VCaP (cell line): Measurements from ENCODE around the gene CCNT2.
A peak's percentile ranks its signal among the peaks of the same experiment; 100 is the strongest.

Experiments
- H3K27ac ChIP-seq: fragments of 450-650 bp; 2 replicates; pipeline ENCODE4 v1.5.1; 2017
- CTCF ChIP-seq: fragments of 450-650 bp; conservative IDR thresholded peaks from 2 replicates; pipeline ENCODE4 v1.5.1; 2017; ENCODE audit warnings: mild to moderate bottlenecking, moderate library complexity

Gene CCNT2

GRCh38 chr2:134918526-134919340 is at the start of gene CCNT2:
Gene CCNT2, plus strand, starts transcription at chr2:134918822. Its CDS starts 33 bp downstream, at chr2:134918855.
- peak within 1 kb of the TSS; percentile 97 for H3K27ac ChIP-seq

GRCh38 chr2:134869946-134870736 is 48.5 kb upstream of the CCNT2 start:
- H3K27ac ChIP-seq = no peak overlapping the region
- no peak for TF ChIP-seq CTCF

More at GRCh38 chr2:134918526-134919340, at the start of gene CCNT2:
- TF ChIP-seq CTCF = no peak

GRCh38 chr2:134873152-134873551 is 45.5 kb upstream of the CCNT2 start:
- TF ChIP-seq CTCF = no peak
- H3K27ac ChIP-seq = no peak overlapping the region

- no peak overlapping the region for H3K27ac ChIP-seq
- TF ChIP-seq CTCF = no peak
Measured at GRCh38 chr2:134875309-134875708, 43.3 kb upstream of the CCNT2 start.

- no peak overlapping the region for H3K27ac ChIP-seq
- TF ChIP-seq CTCF = no peak
Measured at GRCh38 chr2:134882773-134883172, 35.8 kb upstream of the CCNT2 start.

- no peak for TF ChIP-seq CTCF
Measured at GRCh38 chr2:134883552-134884293, 34.9 kb upstream of the CCNT2 start.

GRCh38 chr2:134884435-134884834 is 34.2 kb upstream of the CCNT2 start:
- no peak overlapping the region for H3K27ac ChIP-seq
- no peak for TF ChIP-seq CTCF

More at GRCh38 chr2:134883552-134884293, 34.9 kb upstream of the CCNT2 start:
- no peak overlapping the region for H3K27ac ChIP-seq
